ENCODE data around the gene RNF213.
"Not testable (repeated sequence)": the region's sequence is repeated elsewhere in the genome, so short reads cannot be mapped to it uniquely, and the experiment has no call there.

GRCh38 chr17:80258296-80258695 is 2.4 kb upstream of the RNF213 start:
- TF ChIP-seq, protein P1, sequence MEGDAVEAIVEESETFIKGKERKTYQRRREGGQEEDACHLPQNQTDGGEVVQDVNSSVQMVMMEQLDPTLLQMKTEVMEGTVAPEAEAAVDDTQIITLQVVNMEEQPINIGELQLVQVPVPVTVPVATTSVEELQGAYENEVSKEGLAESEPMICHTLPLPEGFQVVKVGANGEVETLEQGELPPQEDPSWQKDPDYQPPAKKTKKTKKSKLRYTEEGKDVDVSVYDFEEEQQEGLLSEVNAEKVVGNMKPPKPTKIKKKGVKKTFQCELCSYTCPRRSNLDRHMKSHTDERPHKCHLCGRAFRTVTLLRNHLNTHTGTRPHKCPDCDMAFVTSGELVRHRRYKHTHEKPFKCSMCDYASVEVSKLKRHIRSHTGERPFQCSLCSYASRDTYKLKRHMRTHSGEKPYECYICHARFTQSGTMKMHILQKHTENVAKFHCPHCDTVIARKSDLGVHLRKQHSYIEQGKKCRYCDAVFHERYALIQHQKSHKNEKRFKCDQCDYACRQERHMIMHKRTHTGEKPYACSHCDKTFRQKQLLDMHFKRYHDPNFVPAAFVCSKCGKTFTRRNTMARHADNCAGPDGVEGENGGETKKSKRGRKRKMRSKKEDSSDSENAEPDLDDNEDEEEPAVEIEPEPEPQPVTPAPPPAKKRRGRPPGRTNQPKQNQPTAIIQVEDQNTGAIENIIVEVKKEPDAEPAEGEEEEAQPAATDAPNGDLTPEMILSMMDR (IDR thresholded peaks at IDR 0.05; ENCODE audit: insufficient read depth, low read depth, low read length): not testable (repeated sequence)
- not testable (repeated sequence) for TF ChIP-seq EZH2 (IDR thresholded peaks at IDR 0.05; ENCODE audit: insufficient read depth, low read length)
